Fibroblast of gingiva (primary cell): ENCODE measurements around the gene ARHGEF17.
A peak's percentile ranks its signal among the peaks of the same experiment; 100 is the strongest.

Experiments used
- DNase-seq: peaks from one replicate; pipeline ENCODE4 v3.0.0-alpha.2; 2011; ENCODE audit warnings: low read depth

ARHGEF17 gene

DNA sequence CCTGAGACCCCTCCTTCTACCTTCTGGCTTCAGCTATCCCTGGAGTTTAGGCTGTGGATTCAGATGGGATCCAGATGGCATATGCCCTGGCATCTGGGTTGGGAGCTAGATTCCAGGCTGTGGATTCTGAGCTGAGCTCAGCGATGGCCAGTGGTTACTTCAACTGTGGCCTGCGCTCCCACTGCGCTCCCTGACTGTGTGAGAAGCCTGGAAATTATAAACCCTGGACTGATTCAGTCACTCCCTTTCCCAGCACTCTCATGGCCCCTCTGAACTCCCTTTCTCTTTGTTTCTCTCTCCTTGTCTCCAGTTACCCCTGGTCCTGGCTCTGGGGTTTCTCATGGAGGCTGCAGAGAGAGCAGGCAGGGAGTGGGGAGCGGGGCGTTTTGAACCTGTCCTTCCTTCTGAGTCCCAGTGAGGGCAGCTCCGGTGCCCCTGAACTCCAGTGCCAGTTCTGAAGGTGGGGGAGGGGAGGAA, 4.8 kb downstream of the ARHGEF17 start:
- DNase-seq = peak; percentile 67

DNA sequence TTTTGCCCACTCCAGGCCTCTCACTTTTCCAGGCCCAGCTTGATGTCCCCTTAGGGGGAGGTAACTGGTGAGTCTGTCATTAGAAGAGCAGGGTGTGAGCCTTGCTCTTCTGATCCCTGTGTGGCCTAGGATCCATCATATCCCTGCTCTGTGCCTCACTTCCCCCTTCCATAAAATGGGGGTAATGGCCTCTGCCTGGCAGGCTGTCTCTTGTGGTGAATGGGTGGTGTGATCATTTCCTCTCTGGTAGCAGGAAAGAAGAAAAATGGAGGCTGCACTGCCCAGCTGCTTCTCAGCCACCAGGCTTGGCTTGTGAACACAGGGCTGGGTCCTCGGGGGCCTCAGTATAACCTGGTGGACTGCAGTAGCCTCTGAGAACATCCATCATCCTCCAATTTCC, 5.6 kb downstream of the ARHGEF17 start:
- no peak for DNase-seq

DNA sequence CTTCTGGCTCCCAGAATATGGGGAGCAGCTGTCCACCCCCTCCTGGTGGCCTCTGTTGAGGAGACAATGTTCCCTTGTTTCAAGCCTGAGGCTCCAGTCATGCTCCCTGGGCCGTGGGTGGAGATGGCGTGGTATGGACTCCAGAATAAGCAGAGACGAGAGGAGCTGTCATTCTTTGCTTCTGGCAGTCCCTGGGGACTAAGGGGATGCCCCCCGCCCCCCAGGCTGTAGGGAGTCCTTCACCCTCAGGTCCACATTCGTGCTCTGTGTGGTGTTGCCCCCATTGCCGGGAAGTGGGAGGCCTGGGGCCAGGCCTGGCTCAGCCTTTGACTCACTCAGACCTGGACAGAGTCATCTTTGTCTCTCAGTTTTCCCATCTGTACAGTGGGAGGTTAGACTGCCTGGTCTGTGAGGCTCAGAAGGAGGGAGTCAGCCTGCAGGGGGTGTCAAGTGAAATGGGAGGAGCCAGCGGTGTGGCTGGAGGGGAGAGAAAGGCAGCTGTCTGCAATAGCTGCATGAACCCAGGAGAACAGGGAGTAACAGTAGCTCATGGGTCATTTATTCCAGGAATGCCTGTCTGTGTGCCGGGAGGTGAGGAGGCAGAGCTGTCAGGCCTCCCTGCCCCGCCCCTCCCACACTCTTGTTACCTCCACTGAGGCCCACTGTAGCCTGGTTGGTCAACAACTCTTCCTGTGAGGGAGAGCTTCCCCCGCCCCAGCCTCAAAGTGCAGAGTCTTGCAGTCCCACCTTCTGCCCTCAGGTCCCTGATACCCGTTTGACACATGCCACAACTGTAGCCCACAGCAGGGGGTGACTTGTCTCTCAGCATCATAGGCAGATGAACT, 6.3 kb downstream of the ARHGEF17 start:
- DNase-seq = no peak

DNA sequence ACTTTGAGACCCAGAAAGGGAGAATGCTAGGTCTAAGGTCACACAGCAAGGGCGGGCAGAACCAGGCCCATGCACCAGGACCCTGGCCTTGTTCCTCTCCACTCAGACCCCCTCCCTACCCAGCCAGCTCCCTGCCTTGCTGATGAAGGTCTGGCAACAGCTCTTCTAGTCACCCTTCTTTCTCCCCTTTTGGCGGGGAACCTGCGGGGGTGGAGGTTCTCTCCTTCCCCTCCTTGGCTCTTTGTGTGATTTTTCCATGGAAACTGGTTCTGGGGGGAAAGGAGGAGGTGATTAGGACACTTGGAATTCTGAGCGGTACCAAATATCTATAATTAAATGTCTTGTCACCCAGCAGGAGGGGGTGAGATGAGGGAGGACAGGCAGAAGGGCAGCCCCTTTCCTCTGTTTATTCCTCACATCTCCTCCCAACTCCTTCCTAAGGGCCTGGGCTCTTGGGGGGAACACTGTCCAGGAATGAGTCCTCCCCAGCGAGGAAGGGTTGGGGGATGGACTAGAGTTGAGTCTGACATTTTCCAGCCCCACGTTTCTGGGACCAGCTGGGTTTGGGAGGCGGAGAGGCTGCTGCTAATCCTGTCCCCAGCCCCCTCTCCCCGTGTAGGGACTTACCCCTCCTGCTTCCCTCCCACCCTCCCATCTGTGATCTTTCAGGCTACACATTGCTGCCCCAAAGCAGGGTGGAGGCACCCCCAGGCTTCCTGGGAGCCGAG, 7.4 kb downstream of the ARHGEF17 start:
- no peak for DNase-seq

DNA sequence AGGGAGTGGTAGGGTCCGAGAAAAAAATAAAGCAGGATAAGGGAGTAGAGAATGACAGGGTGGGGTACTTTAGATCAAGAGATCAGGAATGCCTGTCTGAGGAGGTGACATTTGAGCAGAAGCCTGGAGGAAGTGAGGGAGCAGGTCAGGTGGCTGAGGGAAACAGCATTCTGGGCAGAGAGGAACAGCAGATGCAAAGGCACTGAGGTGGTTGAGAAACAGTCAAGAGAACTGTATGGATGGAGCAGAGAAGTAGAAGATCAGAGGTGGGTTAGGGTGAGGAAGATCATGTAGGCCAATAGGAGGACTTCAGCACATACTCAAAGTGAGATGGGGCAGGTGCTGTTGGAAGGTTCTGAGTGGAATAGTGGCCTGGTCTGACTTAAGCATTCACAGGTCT, 8.3 kb downstream of the ARHGEF17 start:
- no peak for DNase-seq

DNA sequence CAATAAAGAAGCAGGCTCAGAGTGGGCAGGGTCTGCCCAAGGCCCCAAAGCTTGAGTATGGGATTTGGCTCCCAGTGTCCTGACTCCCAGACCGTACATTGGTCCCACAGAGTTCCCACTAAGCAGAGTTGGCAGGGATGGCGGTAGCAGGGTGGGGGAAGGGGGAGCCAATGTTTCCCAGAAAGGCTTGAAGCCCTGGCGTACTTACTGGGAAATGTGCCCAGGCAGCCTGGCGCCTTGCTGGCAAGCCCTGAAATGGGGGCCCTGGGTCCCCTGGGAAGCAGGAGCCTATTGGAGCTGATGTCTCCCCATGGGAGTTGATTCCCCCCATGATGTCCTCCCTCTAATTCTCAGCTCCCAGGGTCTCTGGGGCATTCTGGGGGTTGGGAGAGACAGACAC, 9.3 kb downstream of the ARHGEF17 start:
- DNase-seq = peak; percentile 57

DNA sequence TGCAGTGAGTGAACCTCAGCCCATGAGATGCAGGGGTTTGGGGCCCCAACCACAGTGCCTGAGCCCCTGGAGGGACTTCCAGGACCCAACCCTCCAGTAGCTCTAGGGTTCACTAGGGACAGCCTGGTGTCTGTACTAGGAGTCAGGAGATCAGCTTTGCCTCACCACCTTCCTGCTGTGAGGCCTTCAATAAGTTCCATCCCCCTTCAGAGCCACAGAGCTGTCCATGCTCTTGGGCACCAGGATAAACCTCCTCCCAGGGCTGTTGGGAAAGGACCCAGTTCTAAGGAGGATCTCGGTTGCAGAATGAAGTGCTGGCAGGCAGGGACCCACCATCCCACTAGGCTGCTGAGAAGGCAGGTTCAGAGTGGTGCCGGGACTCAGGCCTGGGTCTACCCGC, 9.7 kb downstream of the ARHGEF17 start:
- no peak for DNase-seq

DNA sequence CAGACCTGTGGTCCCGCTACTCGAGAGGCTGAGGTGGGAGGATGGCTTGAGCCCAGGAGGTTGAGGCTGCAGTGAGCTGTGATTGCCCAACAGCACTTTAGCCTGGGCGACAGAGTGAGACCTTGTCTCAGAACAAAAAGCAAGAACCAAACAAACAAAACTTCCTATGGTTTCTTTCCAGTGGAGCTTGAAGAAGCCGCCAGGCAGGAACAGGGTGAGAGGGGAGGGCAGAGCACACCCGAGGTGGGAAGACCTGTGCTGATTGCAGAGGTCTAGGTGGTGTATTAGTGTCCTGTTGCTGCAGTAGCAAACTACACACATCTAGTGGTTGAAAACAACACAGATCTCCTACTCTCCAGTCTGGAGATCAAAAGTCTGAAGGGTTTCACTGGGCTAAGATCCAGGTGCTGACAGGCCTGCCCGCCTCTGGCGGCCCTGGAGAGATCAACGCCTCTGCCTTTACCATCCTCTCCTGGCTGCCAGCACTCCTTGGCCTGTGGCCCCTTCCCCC, 10.5 kb downstream of the ARHGEF17 start:
- no peak for DNase-seq

DNA sequence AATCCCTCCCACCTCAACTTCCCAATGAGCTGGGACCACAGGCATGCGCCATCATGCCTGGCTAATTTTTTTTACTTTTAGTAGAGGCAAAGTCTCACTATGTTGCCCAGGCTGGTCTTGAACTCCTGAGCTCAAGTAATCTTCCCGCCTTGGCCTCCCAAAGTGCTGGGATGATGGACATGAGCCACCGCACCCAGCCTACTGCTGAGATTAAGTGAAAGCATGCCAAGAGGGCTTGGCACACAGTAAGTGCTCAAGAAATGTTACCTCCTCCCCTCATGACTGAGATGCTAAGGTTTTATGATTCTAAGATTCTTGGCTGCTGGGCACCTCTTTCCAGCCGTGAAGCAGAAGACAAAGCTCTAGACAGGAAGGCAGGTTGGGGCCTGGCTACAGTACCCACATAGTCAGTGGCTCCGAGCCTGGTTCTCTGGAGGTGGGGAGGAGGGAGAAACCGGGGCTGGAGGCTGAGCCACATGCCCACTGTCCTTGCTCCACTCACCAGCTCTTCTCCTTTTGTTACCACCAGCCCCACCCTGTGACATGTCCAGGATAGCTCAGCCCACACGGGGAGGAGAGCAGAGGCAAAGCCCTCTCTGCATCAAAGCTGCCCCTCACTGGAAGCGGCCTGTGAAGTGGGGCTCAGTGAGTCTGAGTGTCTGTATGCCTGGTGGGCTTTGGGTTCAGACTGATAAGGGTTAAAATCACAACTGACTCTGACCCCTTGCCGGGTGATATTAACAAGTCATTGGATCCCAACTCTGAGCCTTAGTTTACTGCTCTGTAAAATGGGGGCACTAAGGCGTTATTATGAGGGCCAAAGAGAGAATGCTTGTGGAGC, 12.9 kb downstream of the ARHGEF17 start:
- peak; percentile 60 for DNase-seq

DNA sequence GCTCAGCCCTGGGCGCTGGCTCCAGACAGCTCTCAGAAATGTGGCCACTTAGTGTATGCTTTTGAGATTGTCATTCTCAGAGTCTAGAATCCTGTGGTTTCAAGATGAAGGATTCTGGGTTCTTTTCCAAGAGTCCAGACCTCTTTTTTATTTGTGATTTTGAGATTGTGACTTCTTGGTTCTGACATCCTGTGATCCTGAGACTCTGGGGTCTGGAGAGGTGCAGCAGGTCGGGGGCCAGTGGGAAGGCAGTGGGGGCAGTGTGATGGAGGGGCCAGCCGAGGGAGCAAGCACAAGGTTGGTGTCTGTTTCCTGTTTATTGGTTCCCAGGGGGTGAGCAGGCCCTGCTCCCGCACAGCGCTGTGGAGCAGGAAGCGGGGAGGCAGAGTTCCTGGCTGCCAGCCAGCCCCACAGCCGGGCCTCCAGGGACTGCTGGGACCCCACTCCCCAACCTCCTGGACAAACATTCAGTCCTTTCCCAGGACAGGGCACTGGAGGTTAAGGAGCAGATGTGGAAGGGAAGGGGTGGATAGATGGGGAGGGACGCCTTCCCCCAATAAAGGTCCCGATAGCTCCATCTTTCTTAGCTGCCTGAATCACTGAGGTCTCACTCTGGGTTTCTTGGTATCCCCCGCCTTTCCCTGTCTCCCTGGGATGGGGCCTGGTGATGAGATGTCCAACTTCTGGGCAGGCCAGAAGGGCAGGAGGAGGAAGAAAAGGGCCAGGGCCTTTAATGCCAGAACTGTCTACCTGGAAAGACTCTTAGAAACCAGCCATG, 13.7 kb downstream of the ARHGEF17 start:
- peak; percentile 61 for DNase-seq

DNA sequence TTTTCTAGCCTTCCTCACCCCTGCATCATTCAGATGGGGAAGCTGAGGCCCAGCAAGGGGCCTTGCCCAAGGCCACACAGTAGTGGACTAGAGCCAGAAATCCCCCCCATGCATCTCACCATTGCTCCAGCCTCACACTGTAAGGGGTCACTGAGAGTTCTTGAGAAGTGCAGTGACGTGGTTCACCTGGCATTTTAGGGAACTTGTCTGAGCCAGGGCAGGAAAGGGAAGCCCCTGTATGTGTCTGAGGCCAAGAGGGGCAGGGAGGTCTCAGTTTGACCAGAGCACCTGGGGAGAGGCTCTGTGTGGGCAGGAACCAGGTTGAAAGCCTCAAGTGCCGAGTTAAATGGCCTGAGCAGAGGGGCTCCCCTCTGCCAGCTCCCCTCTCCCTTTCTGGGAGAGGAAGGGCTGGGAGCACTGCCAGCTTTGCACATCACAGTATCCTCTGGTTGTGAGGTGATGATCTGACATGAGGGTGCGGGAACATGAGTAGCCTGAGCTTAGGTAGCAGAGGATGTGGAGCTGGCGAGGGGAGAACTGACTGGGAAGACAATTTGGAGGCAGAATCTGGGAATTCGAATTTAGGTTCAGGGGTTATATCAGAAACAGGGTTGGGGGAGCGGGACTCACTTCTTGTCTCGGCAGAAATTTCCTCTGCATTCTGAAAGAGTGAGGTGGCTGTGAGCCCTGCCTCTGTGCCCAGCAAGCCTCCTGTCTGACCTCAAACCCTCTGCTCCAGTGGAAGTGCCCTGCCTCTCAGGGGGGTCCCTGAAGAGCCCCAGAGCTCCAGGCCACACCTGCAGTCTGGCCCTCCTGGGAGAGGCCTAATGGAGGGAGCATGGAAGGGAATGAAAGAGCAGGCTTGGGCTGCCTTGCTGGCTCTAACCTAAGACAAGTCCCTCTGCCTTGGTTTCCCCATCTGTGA, 14.6 kb downstream of the ARHGEF17 start:
- DNase-seq = no peak

DNA sequence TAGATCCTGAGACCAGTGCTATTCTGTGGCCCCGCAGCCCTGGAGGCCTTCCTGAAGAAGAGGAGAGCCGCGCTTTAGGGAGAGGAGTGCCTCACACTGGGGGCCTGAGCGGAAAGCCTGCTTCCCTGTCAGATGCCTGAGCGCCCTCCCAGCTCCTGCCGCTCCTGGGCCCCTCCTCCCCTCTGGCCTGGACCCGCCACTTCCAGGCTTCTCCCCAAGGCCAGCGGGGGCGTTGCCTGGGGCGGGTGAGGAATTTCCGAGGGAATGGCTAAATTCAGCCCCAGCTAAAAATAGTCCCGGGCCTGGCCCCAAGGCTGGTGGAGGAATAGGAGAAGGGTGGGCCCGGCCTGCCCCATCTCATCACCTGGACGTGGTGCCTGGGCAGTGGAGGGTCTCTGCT, 15.4 kb downstream of the ARHGEF17 start:
- DNase-seq = peak; percentile 48

DNA sequence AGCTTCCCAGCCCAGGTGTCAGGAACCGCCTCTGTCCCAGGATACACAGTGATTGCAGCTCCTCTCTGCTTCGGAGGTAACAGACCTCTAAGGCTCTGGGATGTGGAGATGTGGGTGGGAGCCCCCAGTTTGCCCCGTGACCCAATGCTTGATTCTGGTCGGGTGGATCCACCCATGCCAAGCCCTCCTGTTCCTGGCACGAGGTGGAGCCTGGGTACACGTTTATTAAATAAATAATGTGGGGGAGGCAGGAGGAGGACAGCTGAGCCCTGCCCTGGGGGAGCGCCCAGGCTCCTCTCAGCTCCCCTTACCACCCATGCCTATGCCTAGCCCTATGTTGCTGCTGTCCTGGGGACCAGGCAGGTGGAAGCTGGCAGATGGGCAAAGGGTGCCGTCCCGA, 16.0 kb downstream of the ARHGEF17 start:
- no peak for DNase-seq

DNA sequence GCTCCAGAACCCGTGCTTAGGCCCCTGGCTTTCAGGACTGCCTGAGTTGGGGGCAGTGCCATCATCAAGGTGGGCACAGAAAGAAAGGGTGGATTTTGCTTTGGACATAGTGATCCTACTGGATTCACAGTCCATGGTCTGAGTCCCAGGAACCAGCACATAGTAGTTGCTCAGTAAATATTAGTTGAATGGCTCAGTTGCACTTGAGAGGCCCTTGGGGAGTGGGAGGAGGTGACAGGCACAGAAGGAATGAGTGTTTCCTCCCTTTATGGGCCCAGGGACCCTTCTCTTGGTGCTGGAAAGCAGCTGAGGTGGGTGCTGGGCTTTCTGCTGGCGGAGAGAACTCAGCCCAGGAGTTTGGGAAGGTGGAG, 16.6 kb downstream of the ARHGEF17 start:
- no peak for DNase-seq

DNA sequence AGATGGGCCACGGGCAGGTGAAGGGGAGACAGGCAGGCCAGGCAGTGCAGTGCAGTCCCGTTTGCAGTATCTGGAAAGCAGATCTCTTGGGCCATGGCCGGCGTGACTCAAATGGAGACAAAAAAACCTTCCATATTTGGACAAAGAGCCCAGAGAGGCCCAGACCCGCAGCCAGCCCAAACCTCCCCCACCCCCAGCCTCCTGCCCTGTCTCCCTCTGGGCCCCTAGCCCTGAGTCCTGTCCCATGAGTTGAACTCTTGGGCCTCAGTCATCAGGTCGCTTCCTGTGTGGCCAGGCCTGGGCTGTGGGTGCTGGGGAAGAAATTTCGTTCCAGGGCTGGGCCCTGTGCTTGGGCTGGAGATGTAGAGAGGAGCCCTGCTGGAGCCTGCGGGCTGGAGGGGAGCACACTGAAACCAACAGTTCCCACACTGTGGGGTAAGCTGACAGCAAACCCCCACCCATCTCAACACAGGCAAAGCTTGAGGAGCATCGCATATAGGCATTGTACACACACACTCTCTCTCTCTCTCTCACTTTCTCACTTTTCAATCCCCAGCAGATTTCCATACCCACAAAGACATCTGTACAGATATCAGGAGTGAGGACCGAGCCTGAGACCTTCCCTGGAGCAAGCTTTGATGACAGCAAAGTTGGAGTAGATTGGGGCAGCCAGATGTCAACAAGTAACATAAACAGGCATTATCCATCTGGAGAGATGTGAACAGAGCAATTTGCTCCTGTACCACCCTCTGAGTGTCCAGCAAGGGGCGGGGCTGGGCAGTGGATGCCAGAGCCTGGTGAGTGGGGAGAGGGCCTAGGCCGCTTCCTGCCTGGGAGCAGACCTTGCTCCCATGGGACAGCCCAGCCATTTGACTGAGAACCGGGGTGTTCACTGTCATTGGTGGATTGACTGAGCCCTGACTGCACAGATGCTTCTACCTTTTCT, 17.2 kb downstream of the ARHGEF17 start:
- DNase-seq = no peak

DNA sequence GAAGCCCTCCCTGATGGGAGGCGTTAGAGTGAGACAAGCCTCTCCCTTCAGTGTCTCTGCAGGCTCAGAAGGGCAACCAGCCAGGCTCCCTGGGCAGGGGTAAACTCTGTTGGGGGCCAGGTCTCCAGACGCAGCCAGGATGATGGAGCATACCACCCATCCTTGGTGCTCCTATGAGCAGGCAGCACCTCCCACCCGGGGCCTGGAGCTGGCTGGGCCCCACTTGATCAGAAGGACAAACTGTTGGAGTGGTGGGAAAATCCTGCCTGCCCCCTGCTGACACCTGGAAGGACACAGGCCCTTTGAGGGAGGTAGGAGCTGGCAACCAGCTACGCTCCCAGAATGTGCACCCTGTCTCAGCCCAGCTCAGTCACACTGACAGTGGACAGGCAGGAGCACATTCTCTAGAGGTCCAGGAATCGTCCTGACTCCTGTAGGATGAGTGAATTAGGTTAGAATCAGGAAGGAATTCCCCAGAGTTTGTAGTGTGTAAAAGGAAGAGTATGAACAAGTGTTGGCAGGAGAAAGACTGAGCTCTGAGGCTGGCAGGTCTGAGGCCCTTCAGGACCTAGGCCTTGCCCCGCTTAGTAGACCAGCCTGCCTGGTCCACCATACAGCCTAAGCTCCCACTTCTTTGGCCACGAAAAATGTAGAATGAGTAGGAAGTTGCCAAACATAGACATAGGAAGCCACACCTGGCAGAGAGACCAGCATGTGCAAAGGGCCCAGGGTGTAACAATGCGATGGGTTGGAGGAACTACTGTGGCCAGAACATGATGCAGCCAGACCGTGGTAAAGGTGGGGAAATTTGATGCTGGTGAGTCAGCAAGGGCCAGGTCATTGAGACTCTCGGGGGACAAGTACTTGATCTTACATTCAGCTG, 19.1 kb downstream of the ARHGEF17 start:
- peak; percentile 42 for DNase-seq

DNA sequence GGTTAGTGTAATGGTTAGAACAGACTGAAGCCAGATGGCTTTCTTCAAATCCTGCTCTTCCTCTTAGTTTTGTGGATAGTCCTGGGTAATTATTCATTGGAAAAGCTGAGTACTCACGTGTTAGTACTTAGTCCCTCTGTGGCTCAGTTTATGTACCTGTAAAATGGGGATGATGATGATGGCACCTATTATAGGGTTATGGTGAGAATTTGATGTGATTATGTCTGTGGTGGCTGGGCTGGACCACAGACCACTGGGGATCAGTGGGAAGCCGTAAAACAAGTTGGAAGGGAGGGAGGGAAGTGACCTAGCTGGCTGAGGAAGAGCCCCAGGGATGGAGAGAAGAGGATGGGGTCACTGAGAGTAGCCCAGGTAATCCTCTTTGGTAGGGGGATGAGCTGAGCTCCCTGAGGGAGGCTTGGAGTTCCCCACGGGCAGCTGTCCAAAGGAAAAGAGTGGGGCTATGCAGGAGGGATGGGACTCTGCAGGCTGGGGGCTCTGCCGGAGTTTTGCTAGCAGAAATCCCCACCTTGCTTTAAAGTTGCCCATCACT, 19.8 kb downstream of the ARHGEF17 start:
- no peak for DNase-seq

DNA sequence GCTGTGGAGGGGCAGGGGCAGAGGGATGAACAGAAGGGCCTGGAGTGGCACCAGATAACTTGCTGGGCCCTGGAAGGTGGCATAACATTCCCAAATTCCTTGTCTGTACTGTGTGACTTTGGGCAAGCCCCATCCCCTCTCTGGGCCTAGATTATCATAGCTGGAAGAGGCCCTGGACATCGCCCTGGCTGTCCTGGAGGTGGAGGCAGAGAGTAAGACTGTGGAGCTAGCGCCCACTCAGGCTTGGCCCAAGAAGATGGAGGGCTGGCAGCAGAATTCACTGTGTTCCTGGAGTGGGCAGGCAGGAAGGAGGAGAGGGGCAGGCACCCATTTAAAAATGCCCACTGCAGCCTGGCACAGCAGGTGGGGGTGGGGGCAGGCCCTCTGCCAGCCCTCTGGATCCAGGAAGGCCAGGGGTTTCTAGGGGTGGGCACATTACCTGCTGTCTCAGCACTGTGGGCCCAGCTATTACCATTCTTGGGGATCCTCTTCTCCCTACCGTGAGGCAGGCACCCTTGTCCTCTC, 22.6 kb downstream of the ARHGEF17 start:
- peak; percentile 31 for DNase-seq
